A673 (cell line): ENCODE data around the gene RHOG.
A peak's percentile ranks its signal among the peaks of the same experiment; 100 is the strongest.

ENCODE experiments used
- CTCF ChIP-seq: fragments of 300-800, 200-600 bp; sonication (generic); conservative IDR thresholded peaks from 2 replicates; pipeline ENCODE4 v1.5.1; 2017; ENCODE audit warnings: low read depth, mild to moderate bottlenecking, antibody characterized with exemption, low read length, moderate library complexity, mixed read lengths
- EZH2 ChIP-seq: fragments of 200-600 bp; sonication (generic); IDR thresholded peaks from 2 replicates; pipeline ENCODE4 v1.6.1; 2017; ENCODE audit warnings: borderline replicate concordance, low read depth, mild to moderate bottlenecking, mixed read lengths, antibody characterized with exemption, low read length; ENCODE audit not compliant: poor library complexity, severe bottlenecking

GRCh38 chr11:3849297-3849874 lies 8.6 kb upstream of the RHOG start:
- TF ChIP-seq CTCF (peak; percentile 71), EZH2 (no peak)
